T-helper 1 cell treated with Interleukin-12 subunit alpha and Interleukin-12 subunit beta and Interleukin-4 antibody, amounts not matched to agents 30 ng/mL and 1 ng/mL, for 36 hours (primary cell): ENCODE data around the gene KCNQ1. TPM values are rescaled to one million over a fixed set of nuclear protein-coding genes. Genes with fewer than 3 reads are reported as not detected.

ENCODE experiments used
- intact Hi-C: fragments of 100-400 bp; cut with micrococcal nuclease; formaldehyde crosslinking; loops from one replicate; pipeline ENCODE4 v1.15.1; 2024
- total RNA-seq: library from RNA; stranded (reverse); gene quantifications from 2 replicates; pipeline ENCODE4 v1.2.3, GENCODE V29; 2022

KCNQ1 gene
- total RNA-seq, 1 donor from 2014 or later, result 16.9 TPM

DNA sequence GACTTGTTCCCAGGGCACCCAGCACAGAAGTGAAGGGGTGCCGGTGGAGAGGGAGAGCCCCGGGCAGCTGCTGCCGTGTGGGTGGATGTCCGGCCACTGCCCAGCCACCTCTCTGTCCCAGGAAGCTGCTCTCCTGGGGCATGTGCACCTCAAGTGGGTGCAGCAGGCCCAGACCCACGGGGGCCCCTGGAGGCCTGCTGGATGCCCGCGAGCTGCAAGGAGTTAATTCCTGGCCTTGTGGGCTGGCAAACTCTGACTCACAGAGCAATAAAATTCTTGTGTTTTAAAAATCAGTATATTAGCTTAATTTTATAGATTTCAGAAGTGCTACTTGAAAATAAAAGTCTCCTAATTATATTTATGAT, 292.4 kb downstream of the KCNQ1 start:
- intact Hi-C loops, result no loop called here

DNA sequence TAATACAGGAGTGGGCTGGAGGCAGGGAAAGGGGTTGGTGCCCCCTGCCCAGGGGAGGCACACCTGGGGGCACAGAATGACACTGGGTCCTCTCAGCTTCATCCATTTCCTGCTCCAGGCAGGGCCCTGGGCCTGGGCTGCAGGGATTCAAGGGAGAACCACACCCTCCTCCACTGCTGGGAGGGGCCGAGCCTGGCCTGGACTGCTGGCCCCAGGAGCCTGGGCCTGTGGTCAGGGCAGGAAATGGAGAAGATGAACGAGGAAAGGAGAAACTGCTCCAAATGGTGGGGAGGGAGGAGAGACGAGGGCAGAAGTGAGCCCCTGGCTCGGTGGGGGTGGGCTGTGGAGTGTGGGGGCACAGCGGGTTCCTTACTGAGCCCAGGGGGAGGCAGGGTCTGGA, 293.1 kb downstream of the KCNQ1 start:
- intact Hi-C loops, result no loop called here

DNA sequence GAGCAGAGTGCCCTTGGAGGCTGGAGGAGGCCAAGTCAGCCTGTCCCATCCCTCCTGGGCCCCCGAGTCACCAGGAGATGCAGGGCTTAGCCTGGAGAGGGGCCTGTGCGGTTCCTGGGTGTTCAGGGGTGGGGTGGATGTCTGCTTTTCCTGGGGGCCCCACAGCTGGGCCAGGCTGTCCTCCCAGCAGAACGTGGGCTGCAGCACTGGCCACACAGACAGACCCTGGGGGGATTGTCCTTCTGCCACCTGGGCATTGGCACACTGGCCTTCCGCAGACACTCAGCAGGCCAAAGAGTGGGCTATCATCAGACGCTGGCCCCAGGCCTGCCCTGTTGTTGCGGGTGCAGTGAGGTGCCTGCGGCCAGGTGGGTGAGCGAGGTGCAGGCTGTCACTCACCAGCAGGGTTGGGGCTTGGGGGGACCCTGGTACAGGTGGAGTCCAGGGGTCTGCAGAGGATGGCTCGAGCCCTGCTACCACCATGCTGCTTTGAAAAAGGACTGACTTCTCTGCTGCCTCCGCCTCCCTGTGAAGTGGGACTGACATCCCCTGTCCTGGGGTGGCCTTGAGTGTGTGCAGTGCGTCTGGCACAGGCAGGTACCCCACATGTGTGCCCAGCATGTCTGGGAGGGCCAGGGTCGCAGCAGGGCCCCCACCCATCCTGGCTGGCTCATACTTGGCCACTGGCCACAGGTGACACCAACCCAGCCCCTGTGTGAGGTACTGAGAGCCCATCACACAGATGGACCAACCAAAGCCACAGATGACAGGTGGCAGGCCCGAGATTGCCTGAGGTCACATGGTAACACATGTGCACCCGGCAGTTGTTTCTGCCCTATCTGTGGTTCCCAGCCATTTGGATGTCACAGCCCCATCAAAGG, 294.0 kb downstream of the KCNQ1 start:
- intact Hi-C loops, result no loop called here

DNA sequence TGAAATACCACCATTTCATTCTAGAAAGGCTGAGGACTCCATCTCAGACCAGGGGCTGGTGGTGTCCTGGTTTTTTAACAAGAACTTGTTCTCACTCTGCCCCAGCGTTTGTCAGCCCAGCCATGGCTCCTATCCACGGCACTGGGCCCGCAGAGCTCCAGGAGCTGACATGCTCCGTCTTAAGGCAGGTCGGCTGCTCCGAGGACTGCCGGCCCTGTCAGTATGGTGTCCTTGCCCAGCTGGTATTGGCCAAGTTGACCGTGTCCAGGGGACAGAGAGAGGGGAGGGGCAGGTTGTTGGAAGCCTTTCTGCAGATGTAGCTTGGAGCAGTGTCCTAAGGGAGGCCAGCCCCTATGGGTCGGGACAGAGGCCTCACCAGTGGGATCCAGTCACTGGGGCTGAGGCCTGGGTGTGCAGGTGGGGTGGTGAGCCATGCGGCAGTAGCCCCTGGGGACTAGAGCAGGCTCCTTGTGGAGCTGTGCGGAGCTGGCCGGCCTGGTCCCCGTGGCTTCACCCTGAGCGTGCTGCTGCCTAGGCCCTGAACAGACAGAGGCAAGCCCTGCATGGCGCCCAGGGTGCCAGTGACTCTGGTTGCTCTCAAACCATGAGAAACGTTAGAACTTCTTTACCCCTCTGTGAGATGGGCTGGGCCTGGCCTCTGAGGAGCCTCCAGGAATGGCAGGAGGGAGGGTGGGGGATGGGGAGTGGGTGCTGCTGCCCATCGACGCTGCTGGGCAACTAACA, 294.9 kb downstream of the KCNQ1 start:
- intact Hi-C loops, result no loop called here

DNA sequence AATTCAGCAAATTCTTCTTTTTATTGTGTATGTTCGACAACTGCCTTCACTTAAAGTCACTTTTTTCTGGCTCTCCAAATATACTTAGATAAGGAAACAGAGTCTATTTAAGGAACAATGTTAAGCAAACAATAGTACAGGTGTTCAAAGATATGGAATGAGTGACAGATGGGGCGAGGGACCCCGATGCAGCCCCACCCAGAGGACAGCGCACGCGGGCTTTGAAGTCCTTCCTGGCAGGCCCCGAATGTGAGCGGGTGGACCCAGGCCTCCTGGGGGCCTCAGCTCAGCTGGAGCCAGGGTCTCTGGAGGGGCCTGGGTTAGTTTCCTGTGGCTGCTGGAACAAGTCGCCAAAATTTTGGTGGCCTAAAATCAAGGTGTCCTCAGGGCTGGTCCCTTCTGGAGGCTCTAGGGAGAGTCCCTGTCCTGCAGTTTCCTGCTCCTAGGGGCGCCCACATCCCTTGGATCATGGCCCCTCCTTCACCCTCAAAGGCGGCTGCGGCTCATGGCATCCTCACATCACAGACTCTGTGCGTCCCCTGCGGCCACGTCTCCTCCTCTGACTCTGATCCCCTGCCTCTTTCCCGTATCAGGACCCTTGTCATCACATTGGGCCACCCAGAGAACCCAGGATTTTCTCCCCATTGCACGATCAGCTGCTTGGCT, 295.6 kb downstream of the KCNQ1 start:
- intact Hi-C loops, result no loop called here

DNA sequence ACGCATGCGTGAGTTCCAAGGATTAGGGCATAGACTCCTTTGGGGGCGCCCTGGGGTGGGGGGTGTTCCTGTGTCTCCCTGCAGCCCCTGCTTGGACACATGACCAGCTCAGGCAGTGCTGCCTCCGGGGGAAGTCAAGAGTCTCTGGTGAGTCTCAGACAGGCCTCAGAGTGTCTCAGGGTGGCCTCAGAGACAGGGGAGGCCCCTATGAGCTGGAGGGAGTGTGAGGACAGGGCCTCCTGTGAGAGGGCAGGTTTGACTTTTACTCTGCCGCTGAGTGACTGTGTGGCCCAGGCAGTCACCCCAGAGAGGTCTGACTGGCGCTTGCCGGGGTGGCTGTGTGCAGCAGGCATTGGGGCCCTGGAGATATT, 296.2 kb downstream of the KCNQ1 start:
- intact Hi-C loops, result no loop called here

DNA sequence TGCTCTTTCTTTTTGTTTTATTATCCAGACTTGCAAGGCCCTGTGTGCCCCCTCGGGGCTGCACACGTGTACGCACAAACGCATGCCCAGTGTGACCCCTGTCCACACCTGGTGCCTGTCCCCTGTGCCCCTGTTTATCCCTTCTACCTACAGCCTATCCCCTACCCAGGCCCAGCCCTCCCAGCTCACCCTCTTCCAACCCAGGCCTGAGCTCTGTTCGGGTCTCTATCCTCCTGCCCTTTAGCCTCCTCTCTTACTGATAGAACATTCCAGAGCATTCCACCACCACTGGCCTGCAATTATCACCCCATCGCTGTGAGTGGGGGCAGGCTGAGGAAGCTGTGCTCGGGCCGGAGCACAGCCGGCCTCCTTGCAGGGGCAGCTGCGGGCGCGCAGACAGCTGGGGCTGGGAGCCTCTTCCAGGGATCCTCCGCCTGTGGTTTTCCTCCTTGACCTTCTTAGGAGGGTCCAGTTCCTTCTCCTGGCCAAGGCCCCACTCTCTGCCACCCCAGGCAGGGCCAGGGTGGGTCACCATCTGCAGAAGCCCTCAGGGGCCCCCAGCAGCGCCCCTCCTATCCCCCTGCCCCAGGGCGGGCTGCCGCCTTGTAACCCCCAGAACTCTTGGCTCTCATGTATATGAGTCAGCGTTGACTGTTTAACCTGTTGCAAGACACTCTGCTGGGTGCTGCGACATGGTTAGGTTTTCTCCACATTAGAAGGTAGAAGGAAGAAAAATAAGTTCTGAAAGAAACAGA, 296.7 kb downstream of the KCNQ1 start:
- intact Hi-C loops, result no loop called here

DNA sequence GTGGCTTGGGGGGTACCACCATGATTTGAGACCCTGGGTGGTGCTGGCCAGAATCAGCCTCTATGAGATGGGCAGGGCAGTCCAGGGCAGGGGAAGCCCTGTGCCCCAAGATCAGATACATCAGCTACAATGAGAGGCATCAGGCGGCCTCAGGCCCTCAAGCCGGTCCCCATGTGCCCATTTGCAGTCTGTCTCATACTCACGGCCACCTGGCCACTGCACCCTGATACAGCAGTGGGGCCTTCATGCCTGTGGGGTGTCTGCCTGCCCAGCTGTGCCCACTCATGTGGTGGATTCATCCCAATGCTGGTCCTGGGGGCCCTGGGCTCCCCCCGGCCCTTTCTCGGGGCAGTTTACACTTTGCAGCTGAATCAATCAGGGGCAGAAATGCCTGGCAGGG, 297.4 kb downstream of the KCNQ1 start:
- intact Hi-C loops, result no loop called here

DNA sequence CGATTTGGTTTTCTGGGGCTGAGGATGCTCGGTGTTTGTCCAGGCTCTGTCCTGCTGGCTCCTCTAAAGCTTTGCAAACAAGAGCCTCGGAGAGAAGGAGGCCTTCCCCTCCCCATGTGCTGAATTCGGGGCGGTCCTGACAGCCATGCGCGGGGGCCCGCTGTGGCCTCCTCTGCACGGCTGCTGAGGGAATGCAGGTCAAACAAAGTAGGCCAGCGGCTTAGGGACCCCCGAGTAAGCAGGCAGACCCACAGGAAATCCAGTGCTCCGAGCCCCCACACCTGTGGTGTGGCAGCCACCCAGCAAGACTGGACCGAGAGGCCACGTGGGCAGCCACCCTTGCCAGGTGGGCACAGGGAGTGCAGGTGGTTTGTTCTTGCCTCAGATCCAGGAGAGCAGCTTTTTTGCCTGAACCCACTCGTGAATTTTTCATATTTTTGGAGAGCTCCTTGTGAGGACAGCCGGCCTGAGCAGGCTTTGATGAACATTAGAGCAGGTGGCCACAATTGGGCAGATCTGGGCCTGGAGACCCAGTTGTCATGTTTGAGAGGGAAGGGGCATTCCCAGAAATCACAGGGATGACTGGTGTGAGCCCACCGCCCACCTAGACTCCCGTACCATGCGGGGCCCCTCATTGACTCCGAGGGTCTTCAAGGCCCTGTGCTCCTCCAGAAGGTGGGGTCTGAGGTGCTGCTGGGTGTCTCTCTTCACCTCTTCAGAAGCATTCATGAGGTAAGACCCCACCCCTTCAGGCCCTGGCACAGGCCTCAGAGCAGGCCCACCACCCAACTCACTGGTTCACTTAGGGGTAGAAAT, 298.0 kb downstream of the KCNQ1 start:
- intact Hi-C loops, result no loop called here

DNA sequence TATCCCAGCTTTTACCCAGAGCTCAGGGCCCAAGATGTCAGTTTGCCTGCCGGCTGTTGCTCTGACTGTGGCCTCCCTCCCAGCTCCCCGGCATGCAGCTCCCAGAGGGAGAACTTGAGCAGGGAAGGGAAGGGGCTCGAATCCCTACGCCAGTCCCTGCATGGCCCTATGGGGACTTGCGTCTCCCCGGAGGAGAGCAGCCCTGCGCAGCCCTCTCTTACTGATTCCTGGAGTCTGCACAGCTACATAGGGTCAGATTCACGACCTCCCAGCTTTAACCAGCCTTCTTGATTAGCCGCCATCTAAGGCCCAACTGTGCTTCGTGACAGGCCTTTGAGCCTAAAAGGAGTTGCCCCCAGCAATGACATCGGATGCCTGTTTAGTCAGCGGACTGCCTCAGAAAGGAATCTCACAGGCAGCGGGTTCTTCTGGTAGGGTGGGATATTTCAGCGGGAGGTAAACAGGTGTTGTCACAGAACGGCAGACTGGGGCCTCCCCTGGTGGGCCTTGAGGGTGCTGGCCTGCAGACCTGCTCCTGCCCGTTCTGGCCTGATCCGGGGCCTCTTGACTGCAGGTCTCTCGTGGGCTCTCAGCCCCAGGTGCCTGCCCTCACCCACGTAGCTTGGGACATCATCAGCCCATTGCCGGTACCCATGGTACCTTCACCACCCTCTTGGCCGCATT, 298.8 kb downstream of the KCNQ1 start:
- intact Hi-C loops, result no loop called here

DNA sequence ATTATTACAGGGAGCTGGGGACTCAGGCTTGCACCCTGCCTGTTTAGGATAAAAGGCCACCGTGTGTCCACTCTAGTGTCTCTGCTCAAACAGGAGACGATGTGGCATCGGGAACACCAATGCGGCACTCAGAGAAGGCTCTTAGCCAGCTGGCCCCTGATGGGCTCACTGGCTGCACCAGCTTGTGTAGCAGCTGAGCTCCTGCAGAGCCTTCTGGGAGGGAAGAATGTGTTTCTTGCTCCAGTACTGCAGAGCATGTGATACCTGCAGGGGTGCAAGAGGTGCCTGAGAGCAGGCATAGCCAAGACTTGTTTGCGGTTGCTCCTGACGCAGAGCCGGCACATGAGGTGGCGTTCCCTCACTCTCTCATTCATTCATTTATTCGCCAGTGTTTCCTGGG, 299.4 kb downstream of the KCNQ1 start:
- intact Hi-C loops, result no loop called here

DNA sequence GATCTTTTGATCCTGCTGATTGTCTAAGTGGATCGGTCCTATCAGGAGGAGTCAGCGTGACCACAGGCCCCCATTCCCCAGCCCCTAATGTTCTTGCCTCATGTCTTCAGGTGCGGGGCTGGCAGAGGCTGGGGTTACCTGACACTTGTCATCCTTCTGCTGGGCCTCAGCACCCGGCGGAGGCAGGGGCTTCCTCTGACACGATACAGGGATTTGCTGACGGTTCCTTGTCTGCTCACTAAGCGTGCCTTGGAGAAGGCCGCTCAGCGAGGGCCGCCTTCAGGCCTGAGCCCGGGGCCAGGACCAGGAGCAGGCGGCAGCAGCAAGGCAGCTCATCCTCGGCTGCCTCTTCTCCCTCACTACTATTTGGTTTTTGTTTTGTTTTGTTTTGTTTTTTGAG, 300.7 kb downstream of the KCNQ1 start:
- intact Hi-C loops, result no loop called here

DNA sequence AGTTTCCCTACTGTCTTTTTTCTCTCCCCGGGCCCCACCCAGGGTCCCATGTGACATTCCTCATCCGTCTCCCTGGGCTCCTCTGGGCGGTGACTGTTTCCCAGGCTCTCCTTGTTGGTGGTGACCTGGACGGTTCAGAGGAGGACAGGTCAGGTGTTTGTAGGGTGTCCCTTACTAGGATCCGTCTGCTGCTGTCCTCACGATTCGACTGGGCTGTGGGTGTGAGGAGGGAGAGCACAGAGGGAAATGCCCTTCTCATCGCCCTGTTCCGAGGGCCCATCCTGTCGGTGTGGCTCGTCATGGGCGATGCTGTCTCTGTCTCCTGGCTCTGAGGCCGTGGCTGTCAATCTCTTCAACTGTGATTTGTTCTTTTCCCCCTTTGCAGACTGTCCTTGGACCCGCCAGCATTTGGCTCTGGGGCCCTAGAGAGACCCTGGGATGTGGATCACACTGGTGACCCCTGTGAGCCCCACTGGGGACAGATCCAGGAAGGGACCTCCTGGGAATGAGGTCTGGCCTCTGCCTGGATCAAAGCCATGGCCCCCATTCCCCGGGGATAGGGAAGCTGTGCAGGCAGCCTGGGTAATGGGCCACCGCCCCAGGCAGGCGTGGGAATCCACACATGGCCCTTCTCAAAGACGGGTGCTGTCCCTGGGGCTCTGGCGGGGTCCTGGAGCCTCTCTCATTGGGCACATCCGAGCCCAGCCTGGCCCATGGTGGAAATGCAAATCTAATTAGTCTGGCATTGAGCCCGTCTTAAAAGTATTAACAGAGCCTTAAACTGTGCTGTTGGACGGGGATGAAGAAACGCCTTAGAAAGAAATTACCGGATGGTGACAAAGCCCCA, 301.8 kb downstream of the KCNQ1 start:
- intact Hi-C loops, result no loop called here

DNA sequence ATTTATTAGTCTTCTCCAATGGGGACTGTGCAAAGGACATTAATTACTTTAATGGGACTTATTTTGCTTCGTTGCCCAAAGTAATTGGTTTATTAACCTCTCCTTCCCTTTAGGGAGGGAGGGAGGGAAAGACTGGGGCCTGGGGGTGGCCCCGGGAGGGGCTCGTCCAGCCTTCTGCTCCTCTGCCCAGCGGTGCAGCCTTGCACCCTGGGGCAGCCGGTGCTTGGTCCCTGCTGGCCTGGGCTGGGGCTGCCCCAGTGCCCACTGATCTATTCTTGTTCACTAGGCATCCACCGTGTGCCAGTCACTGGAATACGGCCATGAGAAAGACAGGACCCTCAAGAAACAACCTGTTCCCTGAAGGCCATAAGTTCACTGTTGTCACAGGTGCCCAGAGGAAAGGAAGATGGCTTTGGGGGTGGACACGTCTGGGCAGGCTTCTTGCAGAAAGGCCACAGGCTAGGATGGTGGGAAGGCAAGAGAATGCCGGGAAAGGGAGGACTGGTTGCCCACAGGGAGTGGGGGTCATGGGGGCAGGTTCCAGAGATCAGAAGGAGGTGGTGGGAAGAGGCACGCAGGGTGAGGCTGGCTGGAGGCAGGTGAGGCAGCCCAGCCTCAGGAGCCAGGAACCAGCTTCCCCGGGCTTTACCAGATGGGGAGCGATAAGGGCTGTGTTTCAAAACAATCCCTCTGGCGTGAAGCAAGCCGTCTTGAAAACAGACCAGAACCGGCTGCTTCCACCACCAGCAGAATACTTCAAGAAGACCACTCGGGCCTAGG, 302.6 kb downstream of the KCNQ1 start:
- intact Hi-C loops, result no loop called here

DNA sequence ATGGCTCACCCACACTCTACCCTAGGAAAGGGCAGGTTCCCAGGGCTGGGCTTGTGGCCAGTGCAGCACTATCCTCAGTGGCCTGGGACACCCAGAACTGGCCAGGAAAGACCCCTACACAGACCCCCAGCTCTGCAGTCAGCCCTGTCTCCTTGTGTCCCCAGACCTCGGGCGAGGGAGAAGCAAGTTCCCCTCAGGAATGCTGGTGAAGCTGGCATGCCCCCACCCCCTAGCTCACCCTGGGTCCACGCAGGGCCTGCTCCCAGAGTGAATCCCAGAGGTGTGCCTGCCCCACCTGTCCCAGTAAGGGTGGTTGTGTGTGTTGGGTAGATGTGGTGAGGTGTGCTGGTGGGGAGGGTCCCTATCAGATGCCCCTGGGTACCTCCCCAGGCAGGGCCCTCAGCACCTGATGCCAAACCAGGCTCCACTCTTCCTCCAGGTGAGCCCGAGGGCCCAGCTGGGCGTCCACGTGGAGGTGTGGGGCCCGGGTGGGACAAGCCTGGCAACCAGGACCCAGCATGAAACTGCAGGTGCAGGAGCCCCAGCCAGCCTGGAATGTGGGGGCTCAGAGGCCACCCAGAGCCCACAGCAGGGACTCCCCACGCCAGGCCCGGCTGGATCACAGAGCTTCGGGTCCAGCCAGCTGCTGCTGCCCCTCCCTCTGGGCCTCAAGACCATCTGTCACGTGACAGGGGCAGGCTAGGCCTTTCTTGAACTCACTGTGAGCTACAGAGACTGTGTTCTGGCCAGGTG, 303.4 kb downstream of the KCNQ1 start:
- intact Hi-C loops, result no loop called here

DNA sequence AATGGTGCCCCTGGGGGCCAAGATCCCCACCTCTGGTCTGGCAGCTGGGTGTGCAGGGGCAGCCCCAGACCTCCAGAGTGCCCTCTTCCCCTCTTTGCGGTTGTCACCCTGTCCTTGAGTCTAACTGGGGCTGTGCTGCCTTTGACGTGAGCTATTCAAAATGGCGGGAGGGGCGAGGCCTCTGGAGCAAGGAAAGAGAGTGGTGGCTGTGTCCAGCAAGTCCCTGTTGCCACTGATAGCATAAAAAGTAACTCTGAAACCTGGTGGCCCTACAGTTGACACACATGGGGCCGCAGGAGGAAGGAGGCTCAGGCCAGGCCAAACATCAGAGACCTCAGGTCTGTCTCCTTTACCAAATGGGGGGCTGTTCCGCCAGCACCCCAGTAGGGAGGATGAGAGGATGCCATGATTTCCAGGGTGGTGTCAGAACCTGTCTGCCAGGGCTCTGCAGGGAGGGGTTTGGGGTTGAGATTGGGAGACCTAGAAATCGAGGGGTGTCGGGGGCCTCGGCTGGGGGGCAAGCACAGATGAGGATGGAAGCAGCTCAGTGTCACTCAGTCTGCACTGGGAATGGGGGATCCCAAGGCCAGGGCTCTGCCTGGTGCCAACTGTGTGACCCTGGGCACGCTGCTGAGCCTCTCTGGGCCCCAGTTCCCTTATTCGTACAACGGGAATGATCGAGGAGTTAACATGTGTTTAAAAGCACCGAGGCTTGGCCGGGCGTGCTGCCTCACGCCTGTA, 304.2 kb downstream of the KCNQ1 start:
- intact Hi-C loops, result no loop called here

DNA sequence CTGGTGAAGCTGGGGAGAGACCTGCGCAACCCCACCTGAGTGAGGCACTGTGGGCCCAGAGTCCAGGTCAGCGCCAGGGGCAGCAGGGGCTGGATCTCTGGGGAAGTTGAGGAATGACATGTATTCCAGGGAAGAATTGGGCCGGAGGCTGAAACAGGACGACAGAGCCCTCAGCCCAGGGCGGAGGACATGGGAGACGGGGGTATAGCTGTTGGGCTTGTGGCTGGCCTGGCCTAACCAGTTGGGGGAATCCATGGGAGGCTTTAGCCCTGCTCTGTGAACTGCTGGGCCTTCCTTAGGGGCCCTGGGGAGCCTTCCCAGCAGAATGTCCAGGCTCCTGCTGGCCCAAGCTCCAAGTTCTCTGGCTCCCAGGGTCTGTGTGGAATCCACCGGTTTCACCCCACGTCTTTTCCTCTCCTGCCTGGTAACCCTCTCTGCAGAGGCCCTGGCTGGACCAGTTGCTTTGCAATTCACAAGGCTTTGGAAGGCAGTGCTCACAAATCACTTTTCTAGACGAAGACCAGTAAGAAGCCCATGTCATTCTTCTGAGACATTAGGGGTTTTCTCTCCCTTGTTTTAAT, 305.4 kb downstream of the KCNQ1 start:
- intact Hi-C loops, result no loop called here
